K562 (cell line): ENCODE results near the gene HSD17B12.

Source experiments
- RBFOX2 ChIP-seq: fragments of 200-400 bp; formaldehyde crosslinking; IDR thresholded peaks from 2 replicates; pipeline ENCODE4 v1.6.1; 2017; ENCODE audit warnings: low read depth, mild to moderate bottlenecking, low read length, moderate library complexity
- SIN3A ChIP-seq, 2 experiments: fragments of 150-350 bp in 1 of 2; IDR thresholded peaks; 2 replicates each; pipeline ENCODE4 v1.6.1; 2011 to 2016; ENCODE audit warnings: borderline replicate concordance in 2 of 2, low read depth in 2 of 2, low read length in 2 of 2, mild to moderate bottlenecking in 2 of 2, moderate library complexity in 2 of 2; ENCODE audit not compliant: control insufficient read depth in 1 of 2
- SMC3 ChIP-seq: conservative IDR thresholded peaks from 2 replicates; pipeline ENCODE4 v1.6.1; 2011; ENCODE audit warnings: low read depth, low read length, improper control_type of control experiment; ENCODE audit not compliant: insufficient read depth
- SP1 ChIP-seq: sonication (generic); formaldehyde crosslinking; IDR thresholded peaks from 2 replicates; pipeline ENCODE4 v1.8.1; 2022; ENCODE audit warnings: mild to moderate bottlenecking, missing genetic modification reagents
- THRAP3 ChIP-seq: fragments of 450-650 bp; IDR thresholded peaks from 2 replicates; pipeline ENCODE4 v1.6.1; 2016; ENCODE audit warnings: mild to moderate bottlenecking, inconsistent platforms, borderline replicate concordance
- ZNF3 ChIP-seq: fragments of 250-450 bp; sonication (Bioruptor Pico); IDR thresholded peaks from 2 replicates; pipeline ENCODE4 v1.5.0; 2021; ENCODE audit warnings: mild to moderate bottlenecking, moderate library complexity
- TF ChIP-seq, protein P1 (sequence below), 3 experiments: IDR thresholded peaks in 2 of 3; conservative IDR thresholded peaks in 1 of 3; 2 replicates each; pipeline ENCODE4 v1.5.1; 2011 to 2012; ENCODE audit warnings: low read length in 3 of 3, mild to moderate bottlenecking in 3 of 3, control low read depth in 2 of 3, improper control_type of control experiment in 1 of 3, inconsistent platforms in 1 of 3, low read depth in 1 of 3, mixed read lengths in 1 of 3, moderate library complexity in 1 of 3; ENCODE audit not compliant: insufficient read depth in 2 of 3
- TF ChIP-seq, protein P2 (sequence below): conservative IDR thresholded peaks from 2 replicates; pipeline ENCODE4 v1.6.1; 2011; ENCODE audit warnings: low read depth, mild to moderate bottlenecking, low read length; ENCODE audit not compliant: control insufficient read depth
- TF ChIP-seq, protein P3 (sequence below): fragments of 250-450 bp; sonication (Bioruptor Pico); IDR thresholded peaks from 2 replicates; pipeline ENCODE4 v1.4.0; 2020; ENCODE audit warnings: mild to moderate bottlenecking, moderate library complexity

DNA sequence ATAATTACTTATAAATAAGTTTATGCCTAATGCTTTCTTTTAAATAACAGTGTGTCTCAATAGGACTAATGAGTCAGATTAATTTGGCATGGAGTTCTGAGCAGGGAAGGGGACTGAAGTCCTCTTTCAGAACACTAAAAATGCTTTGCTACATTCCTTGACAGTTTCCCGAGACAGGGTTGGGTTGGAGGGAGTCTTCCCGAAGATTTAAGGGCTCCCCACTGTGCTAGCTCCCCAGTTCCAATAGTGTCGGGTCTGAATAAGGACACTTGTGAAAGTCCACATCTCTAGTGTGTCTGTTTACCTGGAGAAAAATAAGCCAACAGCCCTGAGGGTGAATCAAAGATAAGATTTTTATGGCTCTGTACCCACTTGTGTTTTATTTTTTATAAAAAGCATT is 41.8 kb upstream of the HSD17B12 start:
- TF ChIP-seq, protein P1, sequence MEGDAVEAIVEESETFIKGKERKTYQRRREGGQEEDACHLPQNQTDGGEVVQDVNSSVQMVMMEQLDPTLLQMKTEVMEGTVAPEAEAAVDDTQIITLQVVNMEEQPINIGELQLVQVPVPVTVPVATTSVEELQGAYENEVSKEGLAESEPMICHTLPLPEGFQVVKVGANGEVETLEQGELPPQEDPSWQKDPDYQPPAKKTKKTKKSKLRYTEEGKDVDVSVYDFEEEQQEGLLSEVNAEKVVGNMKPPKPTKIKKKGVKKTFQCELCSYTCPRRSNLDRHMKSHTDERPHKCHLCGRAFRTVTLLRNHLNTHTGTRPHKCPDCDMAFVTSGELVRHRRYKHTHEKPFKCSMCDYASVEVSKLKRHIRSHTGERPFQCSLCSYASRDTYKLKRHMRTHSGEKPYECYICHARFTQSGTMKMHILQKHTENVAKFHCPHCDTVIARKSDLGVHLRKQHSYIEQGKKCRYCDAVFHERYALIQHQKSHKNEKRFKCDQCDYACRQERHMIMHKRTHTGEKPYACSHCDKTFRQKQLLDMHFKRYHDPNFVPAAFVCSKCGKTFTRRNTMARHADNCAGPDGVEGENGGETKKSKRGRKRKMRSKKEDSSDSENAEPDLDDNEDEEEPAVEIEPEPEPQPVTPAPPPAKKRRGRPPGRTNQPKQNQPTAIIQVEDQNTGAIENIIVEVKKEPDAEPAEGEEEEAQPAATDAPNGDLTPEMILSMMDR (IDR thresholded peaks at IDR 0.05 in 2 of 3, conservative IDR thresholded peaks at IDR 0.05 in 1 of 3; ENCODE audit: insufficient read depth in 2 of 3, low read depth in 1 of 3, low read length in 3 of 3), result no peak
- TF ChIP-seq, protein P2, sequence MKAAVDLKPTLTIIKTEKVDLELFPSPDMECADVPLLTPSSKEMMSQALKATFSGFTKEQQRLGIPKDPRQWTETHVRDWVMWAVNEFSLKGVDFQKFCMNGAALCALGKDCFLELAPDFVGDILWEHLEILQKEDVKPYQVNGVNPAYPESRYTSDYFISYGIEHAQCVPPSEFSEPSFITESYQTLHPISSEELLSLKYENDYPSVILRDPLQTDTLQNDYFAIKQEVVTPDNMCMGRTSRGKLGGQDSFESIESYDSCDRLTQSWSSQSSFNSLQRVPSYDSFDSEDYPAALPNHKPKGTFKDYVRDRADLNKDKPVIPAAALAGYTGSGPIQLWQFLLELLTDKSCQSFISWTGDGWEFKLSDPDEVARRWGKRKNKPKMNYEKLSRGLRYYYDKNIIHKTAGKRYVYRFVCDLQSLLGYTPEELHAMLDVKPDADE, result no peak
- TF ChIP-seq SMC3, result no peak
- TF ChIP-seq RBFOX2, result no peak
- TF ChIP-seq ZNF3 (CRISPR knock-in tag), result no peak
- TF ChIP-seq, protein P3, sequence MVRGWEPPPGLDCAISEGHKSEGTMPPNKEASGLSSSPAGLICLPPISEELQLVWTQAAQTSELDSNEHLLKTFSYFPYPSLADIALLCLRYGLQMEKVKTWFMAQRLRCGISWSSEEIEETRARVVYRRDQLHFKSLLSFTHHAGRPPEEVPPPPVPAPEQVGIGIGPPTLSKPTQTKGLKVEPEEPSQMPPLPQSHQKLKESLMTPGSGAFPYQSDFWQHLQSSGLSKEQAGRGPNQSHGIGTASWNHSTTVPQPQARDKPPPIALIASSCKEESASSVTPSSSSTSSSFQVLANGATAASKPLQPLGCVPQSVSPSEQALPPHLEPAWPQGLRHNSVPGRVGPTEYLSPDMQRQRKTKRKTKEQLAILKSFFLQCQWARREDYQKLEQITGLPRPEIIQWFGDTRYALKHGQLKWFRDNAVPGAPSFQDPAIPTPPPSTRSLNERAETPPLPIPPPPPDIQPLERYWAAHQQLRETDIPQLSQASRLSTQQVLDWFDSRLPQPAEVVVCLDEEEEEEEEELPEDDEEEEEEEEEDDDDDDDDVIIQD, result no peak
- TF ChIP-seq SIN3A (IDR thresholded peaks at IDR 0.05; ENCODE audit: borderline replicate concordance in 2 of 2, control insufficient read depth in 1 of 2, low read depth in 2 of 2, low read length in 2 of 2), result no peak
- no peak for TF ChIP-seq THRAP3
- TF ChIP-seq SP1 (CRISPR knock-in tag), result no peak
